Stomach (tissue), 9 donors: ENCODE measurements around the gene ABAT. TPM values are rescaled to one million over a fixed set of nuclear protein-coding genes. Genes with fewer than 3 reads are reported as not detected.

Source experiments
- DNase-seq, 2 donors: peaks; one replicate each; pipeline versions ENCODE4 v3.0.0 to v3.0.0-alpha.2; 2013 to 2019
- H3K27ac ChIP-seq, 5 donors: fragments of 200-600 bp in 4 of 5; sonication (generic) in 4 of 5; one replicate each; pipeline ENCODE4 v1.5.1; 2013 to 2019; ENCODE audit warnings: mild to moderate bottlenecking in 1 of 5, moderate library complexity in 1 of 5
- H3K27me3 ChIP-seq, 3 donors: fragments of 200-600 bp; sonication (generic); one replicate each; pipeline ENCODE4 v1.5.1; 2017 to 2019; ENCODE audit warnings: mixed run types in 1 of 3
- H3K36me3 ChIP-seq, 4 donors: fragments of 200-600 bp; sonication (generic); 1 replicate in 3 of 4; 2 replicates in 1 of 4; pipeline ENCODE4 v1.5.1; 2016 to 2019
- H3K4me1 ChIP-seq, 4 donors: fragments of 200-600 bp; sonication (generic); one replicate each; pipeline ENCODE4 v1.5.1; 2016 to 2019
- H3K4me3 ChIP-seq, 4 donors: fragments of 200-600 bp; sonication (generic) in 3 of 4; one replicate each; pipeline ENCODE4 v1.5.1; 2016 to 2019; ENCODE audit warnings: mild to moderate bottlenecking in 1 of 4
- H3K9me3 ChIP-seq, 4 donors: fragments of 200-600 bp; sonication (generic); one replicate each; pipeline ENCODE4 v1.5.1; 2016 to 2019
- CTCF ChIP-seq, 7 experiments: fragments of 450-650 bp in 4 of 7; fragments of 200-600 bp in 3 of 7; sonication (generic) in 3 of 7; IDR thresholded peaks; one replicate each; pipeline ENCODE4 v1.5.1; 2016 to 2019; ENCODE audit warnings: antibody characterized with exemption in 7 of 7, control low read depth in 2 of 7, mild to moderate bottlenecking in 1 of 7
- EP300 ChIP-seq: sonication (generic); formaldehyde crosslinking; IDR thresholded peaks from one replicate; pipeline ENCODE4 v1.6.1; 2017; ENCODE audit warnings: antibody characterized with exemption
- POLR2A ChIP-seq, 4 donors: fragments of 450-650 bp; IDR thresholded peaks; one replicate each; pipeline ENCODE4 v1.6.1; 2016; ENCODE audit warnings: antibody characterized with exemption in 4 of 4, control low read depth in 2 of 4, mild to moderate bottlenecking in 1 of 4, moderate library complexity in 1 of 4
- POLR2AphosphoS5 ChIP-seq, 3 donors: sonication (generic); formaldehyde crosslinking; IDR thresholded peaks; one replicate each; pipeline ENCODE4 v1.6.1; 2016; ENCODE audit warnings: antibody characterized with exemption in 3 of 3
- WGBS, 5 donors: extraction: QIAGEN DNeasy Blood & Tissue Kit in 3 of 5; methylation state at CpG; one replicate each; pipeline versions ENCODE4 v1.1.5 to v1.1.7; 2013 to 2018; 5-methylcytosine and 5-hydroxymethylcytosine counted together
- intact Hi-C: fragments of 100-400 bp; cut with DNase I; formaldehyde crosslinking; loops from one replicate; pipeline ENCODE4 v1.15.1; 2023; ENCODE audit warnings: low total_unique reads
- polyA plus RNA-seq, 3 donors: library from polyadenylated mRNA; stranded (reverse); fragments of 200-250 nt; gene quantifications; one replicate each; pipeline ENCODE4 v1.2.3, GENCODE V29; 2013
- total RNA-seq, 5 donors: library from RNA; depleted of rRNA; stranded (reverse); fragments of >200 nt; gene quantifications; one replicate each; pipeline versions ENCODE4 v1.1.0 to v1.2.3, GENCODE V29; 2014 to 2016
- donor health status: healthy with polysubstance abuse.
- donor health status: Bipolar disorder and iron deficiency.
- donor health status: healthy.

ABAT gene
- total and polyA plus RNA-seq, 8 donors, result 2.9 to 10.3 (median 5.3) TPM

GRCh38 chr16:8694795-8695728 lies 20.6 kb downstream of the ABAT start:
- no peaks in the 10 kb centered on the region for H3K27me3 ChIP-seq
- no peaks in the 10 kb centered on the region for H3K4me1 ChIP-seq
- H3K36me3 ChIP-seq, result peaks cover 0 to 2% (median 0%) of the 10 kb centered on the region in 4 donors
- H3K9me3 ChIP-seq, result peaks cover 0 to 4% (median 2%) of the 10 kb centered on the region in 4 donors
- intact Hi-C loops, result no loop called here
- no peak for TF ChIP-seq POLR2AphosphoS5 (IDR thresholded peaks at IDR 0.05)
- TF ChIP-seq EP300, result no peak
- no peak for TF ChIP-seq CTCF (IDR thresholded peaks at IDR 0.05)
- no peak for TF ChIP-seq POLR2A (IDR thresholded peaks at IDR 0.05)
- H3K27ac ChIP-seq, result no peak overlapping the region
- WGBS, 5 donors, result 83 to 86% (median 84%) methylated on average over 15 to 18 of the region's 18 CpGs
- DNase-seq, result no peak
- no peak overlapping the region for H3K4me3 ChIP-seq

- Histone ChIP-seq H3K9me3 (no peaks in the 10 kb centered on the region), H3K4me1 (no peaks in the 10 kb centered on the region), H3K27ac (no peak overlapping the region), H3K27me3 (no peaks in the 10 kb centered on the region), H3K36me3 (no peaks in the 10 kb centered on the region), H3K4me3 (no peak overlapping the region)
- WGBS, 5 donors, result 79 to 89% (median 85%) methylated on average over 12 of the region's 12 CpGs
- DNase-seq, result no peak
- intact Hi-C loops, result no loop called here
- TF ChIP-seq EP300 (no peak), POLR2A (IDR thresholded peaks at IDR 0.05) (no peak), POLR2AphosphoS5 (IDR thresholded peaks at IDR 0.05) (no peak), CTCF (IDR thresholded peaks at IDR 0.05) (no peak)
These were observed 22.5 kb downstream of the ABAT start for GRCh38 chr16:8696880-8697279.

GRCh38 chr16:8697965-8698364 lies 23.5 kb downstream of the ABAT start:
- no peaks in the 10 kb centered on the region for H3K27me3 ChIP-seq
- no peak for DNase-seq
- H3K4me3 ChIP-seq, result no peak overlapping the region
- intact Hi-C loops, result no loop called here
- H3K36me3 ChIP-seq, result no peaks in the 10 kb centered on the region
- WGBS, 5 donors, result 30 to 60% (median 33%) methylated on average over 3 of the region's 3 CpGs
- no peaks in the 10 kb centered on the region for H3K4me1 ChIP-seq
- no peak overlapping the region for H3K27ac ChIP-seq
- no peaks in the 10 kb centered on the region for H3K9me3 ChIP-seq
- TF ChIP-seq POLR2AphosphoS5 (IDR thresholded peaks at IDR 0.05) (no peak), POLR2A (IDR thresholded peaks at IDR 0.05) (no peak), CTCF (IDR thresholded peaks at IDR 0.05) (no peak), EP300 (no peak)

- Histone ChIP-seq H3K36me3 (no peaks in the 10 kb centered on the region), H3K4me1 (no peaks in the 10 kb centered on the region), H3K27ac (no peak overlapping the region), H3K27me3 (no peaks in the 10 kb centered on the region), H3K9me3 (no peaks in the 10 kb centered on the region), H3K4me3 (no peak overlapping the region)
- DNase-seq, result no peak
- TF ChIP-seq CTCF (IDR thresholded peaks at IDR 0.05), result no peak
- no peak for TF ChIP-seq POLR2AphosphoS5 (IDR thresholded peaks at IDR 0.05)
- TF ChIP-seq EP300, result no peak
- TF ChIP-seq POLR2A (IDR thresholded peaks at IDR 0.05), result no peak
- intact Hi-C loops, result no loop called here
- 93 to 100% (median 95%) methylated on average over 2 of the region's 2 CpGs for WGBS, 5 donors
These were observed 29.3 kb downstream of the ABAT start for GRCh38 chr16:8703693-8704092.
